Sigmoid colon (tissue), 4 donors: ENCODE data around the gene CDC25B.

ENCODE experiments used
- CTCF ChIP-seq, 4 experiments: fragments of 450-650 bp in 3 of 4; fragments of 200-600 bp in 1 of 4; IDR thresholded peaks; one replicate each; pipeline ENCODE4 v1.5.1; 2016 to 2019; ENCODE audit warnings: antibody characterized with exemption in 4 of 4, mild to moderate bottlenecking in 3 of 4, moderate library complexity in 2 of 4
- EP300 ChIP-seq, 4 donors: sonication (generic); formaldehyde crosslinking; IDR thresholded peaks; one replicate each; pipeline ENCODE4 v1.6.1; 2017; ENCODE audit warnings: antibody characterized with exemption in 4 of 4
- POLR2A ChIP-seq, 2 donors: fragments of 450-650 bp; IDR thresholded peaks; one replicate each; pipeline ENCODE4 v1.6.1; 2016; ENCODE audit warnings: antibody characterized with exemption in 2 of 2, mild to moderate bottlenecking in 2 of 2, moderate library complexity in 2 of 2
- POLR2AphosphoS5 ChIP-seq, 4 donors: sonication (generic); formaldehyde crosslinking; IDR thresholded peaks; one replicate each; pipeline ENCODE4 v1.6.1; 2017; ENCODE audit warnings: antibody characterized with exemption in 4 of 4

GRCh38 chr20:3775457-3776108 is 20.5 kb upstream of the CDC25B start:
- TF ChIP-seq CTCF (IDR thresholded peaks at IDR 0.05) (no peak), POLR2A (IDR thresholded peaks at IDR 0.05) (no peak), EP300 (IDR thresholded peaks at IDR 0.05) (no peak), POLR2AphosphoS5 (IDR thresholded peaks at IDR 0.05) (no peak)
